ENCODE measurements around the gene LETMD1.

DNA sequence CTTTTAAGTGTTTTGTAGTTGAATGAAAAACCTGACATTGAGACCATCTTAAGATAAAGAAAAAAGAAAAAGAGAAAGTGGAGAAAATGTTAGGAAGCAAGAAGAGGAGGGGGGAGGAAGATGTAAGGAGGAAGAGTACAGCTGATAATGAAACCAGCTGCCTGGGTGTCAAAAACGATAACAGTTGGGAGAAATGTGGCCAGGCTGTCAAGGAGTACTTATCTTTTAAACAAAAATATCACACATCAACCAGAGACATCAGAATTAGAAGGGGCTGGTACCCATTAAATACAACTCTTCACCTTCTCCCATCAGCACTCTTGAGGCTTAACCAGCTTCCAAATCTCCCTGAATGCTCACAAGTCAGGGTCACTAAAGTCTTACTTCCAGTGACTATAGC, 26.4 kb upstream of the LETMD1 start:
- no peak for TF ChIP-seq ZNF175 (tag by site-specific recombination; IDR thresholded peaks at IDR 0.05)
- TF ChIP-seq, protein P1, sequence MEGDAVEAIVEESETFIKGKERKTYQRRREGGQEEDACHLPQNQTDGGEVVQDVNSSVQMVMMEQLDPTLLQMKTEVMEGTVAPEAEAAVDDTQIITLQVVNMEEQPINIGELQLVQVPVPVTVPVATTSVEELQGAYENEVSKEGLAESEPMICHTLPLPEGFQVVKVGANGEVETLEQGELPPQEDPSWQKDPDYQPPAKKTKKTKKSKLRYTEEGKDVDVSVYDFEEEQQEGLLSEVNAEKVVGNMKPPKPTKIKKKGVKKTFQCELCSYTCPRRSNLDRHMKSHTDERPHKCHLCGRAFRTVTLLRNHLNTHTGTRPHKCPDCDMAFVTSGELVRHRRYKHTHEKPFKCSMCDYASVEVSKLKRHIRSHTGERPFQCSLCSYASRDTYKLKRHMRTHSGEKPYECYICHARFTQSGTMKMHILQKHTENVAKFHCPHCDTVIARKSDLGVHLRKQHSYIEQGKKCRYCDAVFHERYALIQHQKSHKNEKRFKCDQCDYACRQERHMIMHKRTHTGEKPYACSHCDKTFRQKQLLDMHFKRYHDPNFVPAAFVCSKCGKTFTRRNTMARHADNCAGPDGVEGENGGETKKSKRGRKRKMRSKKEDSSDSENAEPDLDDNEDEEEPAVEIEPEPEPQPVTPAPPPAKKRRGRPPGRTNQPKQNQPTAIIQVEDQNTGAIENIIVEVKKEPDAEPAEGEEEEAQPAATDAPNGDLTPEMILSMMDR (tag by site-specific recombination; IDR thresholded peaks at IDR 0.05) = no peak

All from HEK293 (cell line).